HepG2 (cell line): ENCODE results near the gene ADPRHL1. TPM values are rescaled to one million over a fixed set of nuclear protein-coding genes. Genes with fewer than 3 reads are reported as not detected.

Source experiments
- ATAC-seq: fragments of 200-7000 bp; cut with Tn5 transposase; 3 replicates; pipeline ENCODE4 v1.9.1; 2020; ENCODE audit warnings: mild to moderate bottlenecking, moderate library complexity
- BruUV-seq: library from RNA; stranded (reverse); fragments of 400-500 nt; replicated peaks from 2 replicates; lab custom pipeline; 2021; lab: Mats Ljungman, UMichigan
- CTCF ChIA-PET: fragments of 300-600 bp; formaldehyde crosslinking; extraction: SDS; loops from one replicate; lab custom pipeline; 2021; ENCODE audit warnings: low total read pairs, inconsistent platforms, low intra/inter-chr PET ratio; lab: Yijun Ruan, JAX
- POLR2A ChIA-PET: fragments of 350-600 bp; sonication (Branson Sonifier 250); formaldehyde crosslinking; loops from one replicate; lab custom pipeline; 2020; ENCODE audit warnings: antibody characterized with exemption, inconsistent platforms; lab: Yijun Ruan, JAX
- DNase-seq: peaks from one replicate; pipeline ENCODE4 v3.0.0-alpha.2; 2015; ENCODE audit warnings: low spot score
- FAIRE-seq: peaks from 3 replicates; lab custom pipeline; 2011; peaks lifted over from hg19 to GRCh38; lab: Jason Lieb, UNC
- H2AFZ ChIP-seq: one replicate; pipeline ENCODE4 v1.6.1; 2011; ENCODE audit warnings: low read length, inconsistent platforms
- H3K27ac ChIP-seq: fragments of 300-600 bp; 3 replicates; pipeline ENCODE4 v1.8.0; 2011; ENCODE audit warnings: mixed run types, mild to moderate bottlenecking, mixed read lengths, low read length, inconsistent platforms; ENCODE audit not compliant: insufficient read depth; ENCODE audit errors: extremely low read length
- H3K27me3 ChIP-seq, 2 experiments: fragments of 200-600 bp in 1 of 2; 2 replicates in 1 of 2; 3 replicates in 1 of 2; pipeline versions ENCODE4 v1.6.0 to v1.8.0; 2011; ENCODE audit warnings: low read length in 2 of 2, mild to moderate bottlenecking in 2 of 2, moderate library complexity in 2 of 2, inconsistent platforms in 1 of 2; ENCODE audit not compliant: insufficient read depth in 2 of 2, control insufficient read depth in 1 of 2
- H3K36me3 ChIP-seq, 2 experiments: fragments of 200-600 bp in 1 of 2; replicated peaks in 1 of 2; 2 replicates in 1 of 2; 3 replicates in 1 of 2; pipeline versions ENCODE4 v1.5.1 to v1.8.0; 2011; ENCODE audit warnings: low read length in 2 of 2, inconsistent platforms in 1 of 2; ENCODE audit not compliant: insufficient read depth in 2 of 2, control insufficient read depth in 1 of 2
- H3K4me1 ChIP-seq: 2 replicates; pipeline ENCODE4 v1.5.1; 2012; ENCODE audit warnings: low read length, inconsistent platforms; ENCODE audit not compliant: insufficient read depth
- H3K4me2 ChIP-seq: 2 replicates; pipeline ENCODE4 v1.6.0; 2011; ENCODE audit warnings: low read depth, low read length, inconsistent platforms
- H3K4me3 ChIP-seq, 3 experiments: fragments of 200-600 bp in 1 of 3; sonication (generic), shearing (Covaris generic) in 1 of 3; replicated peaks in 1 of 3; 2 replicates each; pipeline ENCODE4 v1.5.1; 2011 to 2016; ENCODE audit warnings: low read length in 3 of 3, inconsistent platforms in 2 of 3, low read depth in 2 of 3, mild to moderate bottlenecking in 2 of 3, control low read depth in 1 of 3, mixed read lengths in 1 of 3; ENCODE audit not compliant: insufficient read depth in 1 of 3
- H3K79me2 ChIP-seq: one replicate; pipeline ENCODE4 v1.6.1; 2011; ENCODE audit warnings: low read length, inconsistent platforms; ENCODE audit not compliant: insufficient read depth
- H3K9ac ChIP-seq: 2 replicates; pipeline ENCODE4 v1.6.0; 2011; ENCODE audit warnings: mild to moderate bottlenecking, low read depth, low read length, inconsistent platforms; ENCODE audit not compliant: insufficient read depth
- H3K9me3 ChIP-seq: 2 replicates; pipeline ENCODE4 v1.5.1; 2012; ENCODE audit warnings: mild to moderate bottlenecking, low read length
- H4K20me1 ChIP-seq: 2 replicates; pipeline ENCODE4 v1.6.0; 2011; ENCODE audit warnings: inconsistent platforms, mild to moderate bottlenecking, low read length, moderate library complexity; ENCODE audit not compliant: insufficient read depth
- EP300 ChIP-seq, 3 experiments: sonication (generic) in 1 of 3; formaldehyde crosslinking in 1 of 3; IDR thresholded peaks; 2 replicates each; pipeline versions ENCODE4 v1.5.1 to v1.6.1; 2011 to 2020; ENCODE audit warnings: low read depth in 2 of 3, low read length in 2 of 3, borderline replicate concordance in 1 of 3, improper control_type of control experiment in 1 of 3, mild to moderate bottlenecking in 1 of 3, missing genetic modification reagents in 1 of 3, moderate library complexity in 1 of 3
- JDP2 ChIP-seq: sonication (generic); formaldehyde crosslinking; IDR thresholded peaks from 2 replicates; pipeline ENCODE4 v1.8.1; 2022; ENCODE audit warnings: missing genetic modification reagents, borderline replicate concordance
- MAFF ChIP-seq: IDR thresholded peaks from 2 replicates; pipeline ENCODE4 v1.6.1; 2011; ENCODE audit warnings: low read depth, low read length, improper control_type of control experiment
- NFRKB ChIP-seq: fragments of 450-650 bp; IDR thresholded peaks from 2 replicates; pipeline ENCODE4 v1.6.1; 2017
- SUZ12 ChIP-seq: fragments of 150-350 bp; IDR thresholded peaks from 2 replicates; pipeline ENCODE4 v1.6.1; 2014; ENCODE audit warnings: low read depth, low read length
- TGIF2 ChIP-seq: IDR thresholded peaks from 2 replicates; pipeline ENCODE4 v1.6.1; 2016; ENCODE audit warnings: control low read depth, missing compliant biosample characterization
- ZFP90 ChIP-seq: sonication (generic); formaldehyde crosslinking; IDR thresholded peaks from 2 replicates; pipeline ENCODE4 v1.8.0; 2022; ENCODE audit warnings: missing genetic modification reagents, mild to moderate bottlenecking, inconsistent platforms, borderline replicate concordance
- ZNF3 ChIP-seq: IDR thresholded peaks from 2 replicates; pipeline ENCODE4 v1.7.0; 2017; ENCODE audit warnings: inconsistent platforms
- ZNF670 ChIP-seq: sonication (generic); formaldehyde crosslinking; IDR thresholded peaks from 2 replicates; pipeline ENCODE4 v1.8.0; 2022; ENCODE audit warnings: mild to moderate bottlenecking, missing genetic modification reagents, borderline replicate concordance
- WGBS: methylation state at CpG from one replicate; pipeline ENCODE4 v1.1.6; 2017; ENCODE audit warnings: low lambda C conversion rate; 5-methylcytosine and 5-hydroxymethylcytosine counted together
- in situ Hi-C: cut with HindIII; loops from 2 replicates; pipeline ENCODE4 v1.10.0; 2017; ENCODE audit warnings: low pct_unique_long_range_greater_than_20kb; ENCODE audit not compliant: extremely low pct_ligation_motif_present
- intact Hi-C: fragments of 100-400 bp; cut with micrococcal nuclease; formaldehyde crosslinking; loops from one replicate; pipeline ENCODE4 v1.10.0; 2022; ENCODE audit not compliant: unreplicated experiment
- polyA plus RNA-seq, 8 experiments: library from polyadenylated mRNA; depleted of rRNA in 3 of 8; stranded (reverse) in 7 of 8; unstranded in 1 of 8; fragments of >200 nt; fragmentation: Illumina TruSeq in 4 of 8; extraction: Trizol in 4 of 8; gene quantifications; 2 replicates each; pipeline versions ENCODE4 v1.2.1 to v1.2.3, GENCODE V29; 2011 to 2016; ENCODE audit warnings: low read depth in 4 of 8, missing spikeins in 1 of 8, mixed read lengths in 1 of 8; ENCODE audit not compliant: insufficient read depth in 1 of 8
- total RNA-seq, 5 experiments: library from RNA; depleted of rRNA; stranded (reverse); fragments of >200 nt; fragmentation: Illumina TruSeq; extraction: Trizol; gene quantifications; 2 replicates each; pipeline ENCODE4 v1.2.3, GENCODE V29; 2016; ENCODE audit warnings: low read depth in 1 of 5
- TF ChIP-seq, protein P1 (sequence below): sonication (generic); formaldehyde crosslinking; IDR thresholded peaks from 2 replicates; pipeline ENCODE4 v1.4.0; 2020; ENCODE audit warnings: missing genetic modification reagents

ADPRHL1 gene
- total and polyA plus RNA-seq, 2 of the 13 experiments (the other 11 are each of a cell fraction or from before 2014, with no cell fraction given): 0.34 to 0.40 TPM

DNA sequence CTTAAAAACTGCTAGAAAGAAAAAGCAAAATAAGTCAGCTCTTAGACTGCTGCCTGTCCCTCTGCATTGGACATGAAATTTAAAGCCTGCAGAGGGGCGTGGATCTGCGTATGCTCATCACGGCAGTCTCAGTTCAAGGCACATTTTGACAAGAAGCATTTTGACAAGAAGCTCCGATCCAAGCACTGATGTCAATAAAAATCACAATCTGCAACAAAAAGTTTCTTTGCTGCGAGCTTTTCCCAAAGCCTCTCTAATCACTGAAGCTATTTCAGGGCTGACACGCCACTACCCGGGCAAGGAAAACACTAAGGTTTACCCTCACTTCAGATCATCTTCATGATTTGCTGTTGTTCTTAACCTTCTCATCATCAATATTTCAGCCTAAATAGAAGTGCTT is 29.8 kb upstream of the ADPRHL1 start:
- Histone ChIP-seq H3K79me2 (peaks cover 43% of the 10 kb centered on the region), H3K36me3 (peaks cover 6 to 35% of the 10 kb centered on the region in 2 experiments; a peak in 4 of 5 replicates), H3K27ac (no peak overlapping the region), H3K9me3 (no peaks in the 10 kb centered on the region), H3K27me3 (no peaks in the 10 kb centered on the region), H3K4me1 (peaks cover 13% of the 10 kb centered on the region), H3K4me2 (no peak overlapping the region), H3K4me3 (no peak overlapping the region), H3K9ac (no peak overlapping the region), H2AFZ (no peak overlapping the region), H4K20me1 (0 out of 2 replicates have a peak, but pooled peaks cover 5% of the 10 kb centered on the region)
- POLR2A ChIA-PET: no interaction called here
- CTCF ChIA-PET: no interaction called here
- TF ChIP-seq JDP2: no peak
- no peak for TF ChIP-seq EP300 (IDR thresholded peaks at IDR 0.05; ENCODE audit: low read depth in 2 of 2, low read length in 2 of 2)
- TF ChIP-seq EP300 (CRISPR knock-in tag; IDR thresholded peaks at IDR 0.05; ENCODE audit: borderline replicate concordance): no peak
- TF ChIP-seq ZNF3 (CRISPR knock-in tag): no peak
- intact Hi-C loops: no loop called here
- DNase-seq: no peak
- no peak for FAIRE-seq
- in situ Hi-C loops: no loop called here
- no TSS peak for BruUV-seq
- no peak for ATAC-seq
- 95% methylated on average over 7 of the region's 7 CpGs for WGBS

DNA sequence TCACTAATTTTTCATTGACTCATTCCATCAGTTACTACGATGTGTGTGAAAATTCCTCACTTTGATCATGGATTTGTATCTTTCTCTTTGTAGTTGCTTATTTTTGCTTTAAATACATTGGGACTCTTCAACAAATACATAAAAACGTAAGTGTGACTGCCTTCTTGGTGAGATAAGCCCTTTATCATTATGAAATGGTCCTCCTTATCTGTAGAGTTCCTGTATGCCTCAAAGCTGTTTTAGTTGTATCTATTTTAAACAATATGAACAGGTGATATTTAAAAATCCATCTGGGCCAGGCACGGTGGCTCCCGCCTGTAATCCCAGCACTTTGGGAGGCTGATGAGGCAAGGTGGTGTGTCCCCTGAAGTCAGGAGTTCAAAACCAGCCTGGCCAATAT is 25.9 kb upstream of the ADPRHL1 start:
- FAIRE-seq: no peak
- ATAC-seq: no peak

More for the DNA sequence above, 25.9 kb upstream of the ADPRHL1 start:
- no peak overlapping the region for H3K27ac ChIP-seq
- no peaks in the 10 kb centered on the region for H3K4me1 ChIP-seq
- 0 out of 2 replicates have a peak, but pooled peaks cover 5% of the 10 kb centered on the region for H4K20me1 ChIP-seq
- in situ Hi-C loops: no loop called here
- no peak for DNase-seq
- TF ChIP-seq NFRKB (no peak), TGIF2 (CRISPR knock-in tag) (no peak), ZFP90 (CRISPR knock-in tag) (no peak), SUZ12 (no peak), ZNF670 (CRISPR knock-in tag) (no peak), MAFF (no peak)
- TF ChIP-seq, protein P1, sequence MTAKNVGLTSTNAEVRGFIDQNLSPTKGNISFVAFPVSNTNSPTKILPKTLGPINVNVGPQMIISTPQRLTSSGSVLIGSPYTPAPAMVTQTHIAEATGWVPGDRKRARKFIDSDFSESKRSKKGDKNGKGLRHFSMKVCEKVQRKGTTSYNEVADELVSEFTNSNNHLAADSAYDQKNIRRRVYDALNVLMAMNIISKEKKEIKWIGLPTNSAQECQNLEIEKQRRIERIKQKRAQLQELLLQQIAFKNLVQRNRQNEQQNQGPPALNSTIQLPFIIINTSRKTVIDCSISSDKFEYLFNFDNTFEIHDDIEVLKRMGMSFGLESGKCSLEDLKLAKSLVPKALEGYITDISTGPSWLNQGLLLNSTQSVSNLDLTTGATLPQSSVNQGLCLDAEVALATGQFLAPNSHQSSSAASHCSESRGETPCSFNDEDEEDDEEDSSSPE: no peak
- no peak overlapping the region for H3K4me3 ChIP-seq
- BruUV-seq: no TSS peak
- ChIA-PET CTCF (no interaction called here), POLR2A (no interaction called here)
- H3K4me2 ChIP-seq: no peak overlapping the region
- intact Hi-C loops: no loop called here
- H3K27me3 ChIP-seq: no peaks in the 10 kb centered on the region
- no peak overlapping the region for H3K9ac ChIP-seq
- H3K79me2 ChIP-seq: peaks cover 10% of the 10 kb centered on the region
- no peaks in the 10 kb centered on the region for H3K9me3 ChIP-seq
- WGBS: 95% methylated on average over 4 of the region's 4 CpGs
- H2AFZ ChIP-seq: no peak overlapping the region
- H3K36me3 ChIP-seq: peaks cover 14 to 68% of the 10 kb centered on the region in 2 experiments; a peak in 4 of 5 replicates
